Transverse colon (tissue), 4 donors: Measurements from ENCODE around the gene CYB5D1. TPM values are rescaled to one million over a fixed set of nuclear protein-coding genes. Genes with fewer than 3 reads are reported as not detected.

Experiments
- DNase-seq: peaks from one replicate; pipeline ENCODE4 v3.0.0-alpha.2; 2019
- H3K27ac ChIP-seq, 4 donors: fragments of 200-600 bp; sonication (generic); 2 replicates each; pipeline ENCODE4 v1.5.1; 2016 to 2018; ENCODE audit warnings: inconsistent platforms in 4 of 4
- H3K27me3 ChIP-seq: fragments of 200-600 bp; sonication (generic); 2 replicates; pipeline ENCODE4 v1.5.1; 2017; ENCODE audit warnings: inconsistent platforms
- H3K36me3 ChIP-seq, 4 donors: fragments of 200-600 bp; sonication (generic); 2 replicates each; pipeline ENCODE4 v1.5.1; 2017 to 2019; ENCODE audit warnings: inconsistent platforms in 4 of 4
- H3K4me1 ChIP-seq, 4 donors: fragments of 200-600 bp; sonication (generic); 2 replicates each; pipeline ENCODE4 v1.5.1; 2017 to 2020; ENCODE audit warnings: inconsistent platforms in 4 of 4
- H3K4me3 ChIP-seq, 4 donors: fragments of 200-600 bp; sonication (generic); 1 replicate in 1 of 4; 2 replicates in 3 of 4; pipeline versions ENCODE4 v1.5.1 to v1.6.1; 2017 to 2019; ENCODE audit warnings: inconsistent platforms in 4 of 4
- H3K9me3 ChIP-seq, 2 donors: fragments of 200-600 bp; sonication (generic); 2 replicates each; pipeline ENCODE4 v1.5.1; 2017 to 2019; ENCODE audit warnings: inconsistent platforms in 2 of 2
- EP300 ChIP-seq: sonication (generic); formaldehyde crosslinking; IDR thresholded peaks from one replicate; pipeline ENCODE4 v1.6.1; 2017; ENCODE audit warnings: antibody characterized with exemption, low read depth
- POLR2A ChIP-seq: fragments of 450-650 bp; IDR thresholded peaks from one replicate; pipeline ENCODE4 v1.6.1; 2016; ENCODE audit warnings: antibody characterized with exemption, mild to moderate bottlenecking, moderate library complexity
- POLR2AphosphoS5 ChIP-seq, 3 donors: sonication (generic); formaldehyde crosslinking; IDR thresholded peaks; one replicate each; pipeline ENCODE4 v1.6.1; 2016; ENCODE audit warnings: antibody characterized with exemption in 3 of 3
- WGBS, 2 donors: methylation state at CpG; one replicate each; pipeline ENCODE4 v1.1.5; 2018; ENCODE audit warnings: low coverage in 1 of 2; 5-methylcytosine and 5-hydroxymethylcytosine counted together
- in situ Hi-C, 4 donors: fragments of 200-750 bp; cut with MboI; loops; one replicate each; pipeline versions ENCODE4 v1.15.0 to v1.15.1; 2017; ENCODE audit warnings: low sequenced_read_pairs in 3 of 4, low pct_ligation_motif_present in 1 of 4, low pct_unique_long_range_greater_than_20kb in 1 of 4
- intact Hi-C: fragments of 100-400 bp; cut with DNase I; formaldehyde crosslinking; loops from one replicate; pipeline ENCODE4 v1.15.1; 2023; ENCODE audit warnings: low total_unique reads
- total RNA-seq, 4 donors: library from RNA; depleted of rRNA; stranded (reverse); fragments of >200 nt; gene quantifications; one replicate each; pipeline ENCODE4 v1.1.0, GENCODE V29; 2016
- TF ChIP-seq, protein P1 (sequence below), 5 experiments: fragments of 200-600 bp in 3 of 5; fragments of 450-650 bp in 2 of 5; sonication (generic) in 3 of 5; IDR thresholded peaks; 1 replicate in 2 of 5; 2 replicates in 3 of 5; pipeline ENCODE4 v1.5.1; 2016 to 2017; ENCODE audit warnings: antibody characterized with exemption in 5 of 5, inconsistent platforms in 3 of 5, mild to moderate bottlenecking in 2 of 5, moderate library complexity in 1 of 5

CYB5D1 gene
- total RNA-seq, 4 donors from 2014 or later: 4.9 to 50.4 (median 9.6) TPM; not detected in 1

DNA sequence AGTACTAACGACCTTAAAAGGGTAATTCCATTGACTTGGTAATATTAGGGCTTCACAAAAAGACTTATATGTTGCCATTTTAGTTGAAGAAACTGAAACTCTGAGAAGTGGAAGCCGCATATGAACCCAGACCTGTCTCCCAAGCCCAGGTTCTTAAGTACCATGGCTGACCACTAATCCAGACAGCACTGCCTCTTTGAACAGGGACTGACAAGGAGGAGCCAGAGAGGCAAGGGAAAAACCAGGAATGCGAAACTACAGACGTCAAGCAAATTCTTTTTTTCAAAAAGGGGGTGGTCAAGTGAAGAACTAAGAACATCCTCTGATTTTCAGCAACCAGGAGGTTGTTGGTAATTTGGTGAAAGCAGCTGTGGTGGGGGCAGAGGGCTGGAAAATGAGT lies 15.2 kb downstream of the CYB5D1 start:
- intact Hi-C loops: loop anchor here (5.0 kb wide), 1 partner anchor 109 kb away; no protein-coding TSS in a partner anchor
- no peak for DNase-seq
- in situ Hi-C loops: loop anchor here in 2 of 4 donors (25.0 kb wide), 1 partner anchor 114 kb away; no protein-coding TSS in a partner anchor
- no peak overlapping the region for H3K4me3 ChIP-seq
- TF ChIP-seq, protein P1, sequence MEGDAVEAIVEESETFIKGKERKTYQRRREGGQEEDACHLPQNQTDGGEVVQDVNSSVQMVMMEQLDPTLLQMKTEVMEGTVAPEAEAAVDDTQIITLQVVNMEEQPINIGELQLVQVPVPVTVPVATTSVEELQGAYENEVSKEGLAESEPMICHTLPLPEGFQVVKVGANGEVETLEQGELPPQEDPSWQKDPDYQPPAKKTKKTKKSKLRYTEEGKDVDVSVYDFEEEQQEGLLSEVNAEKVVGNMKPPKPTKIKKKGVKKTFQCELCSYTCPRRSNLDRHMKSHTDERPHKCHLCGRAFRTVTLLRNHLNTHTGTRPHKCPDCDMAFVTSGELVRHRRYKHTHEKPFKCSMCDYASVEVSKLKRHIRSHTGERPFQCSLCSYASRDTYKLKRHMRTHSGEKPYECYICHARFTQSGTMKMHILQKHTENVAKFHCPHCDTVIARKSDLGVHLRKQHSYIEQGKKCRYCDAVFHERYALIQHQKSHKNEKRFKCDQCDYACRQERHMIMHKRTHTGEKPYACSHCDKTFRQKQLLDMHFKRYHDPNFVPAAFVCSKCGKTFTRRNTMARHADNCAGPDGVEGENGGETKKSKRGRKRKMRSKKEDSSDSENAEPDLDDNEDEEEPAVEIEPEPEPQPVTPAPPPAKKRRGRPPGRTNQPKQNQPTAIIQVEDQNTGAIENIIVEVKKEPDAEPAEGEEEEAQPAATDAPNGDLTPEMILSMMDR (IDR thresholded peaks at IDR 0.05): no peak
- TF ChIP-seq POLR2AphosphoS5 (IDR thresholded peaks at IDR 0.05) (no peak), POLR2A (no peak), EP300 (no peak)
- no peak overlapping the region for H3K27ac ChIP-seq
- no peaks in the 10 kb centered on the region for H3K9me3 ChIP-seq
- WGBS, 2 donors: 69 to 75% methylated on average over 4 of the region's 4 CpGs
- no peaks in the 10 kb centered on the region for H3K27me3 ChIP-seq
- peaks cover 0 to 6% (median 2%) of the 10 kb centered on the region in 4 donors for H3K4me1 ChIP-seq
- peaks cover 0 to 5% (median 0%) of the 10 kb centered on the region in 4 donors for H3K36me3 ChIP-seq

DNA sequence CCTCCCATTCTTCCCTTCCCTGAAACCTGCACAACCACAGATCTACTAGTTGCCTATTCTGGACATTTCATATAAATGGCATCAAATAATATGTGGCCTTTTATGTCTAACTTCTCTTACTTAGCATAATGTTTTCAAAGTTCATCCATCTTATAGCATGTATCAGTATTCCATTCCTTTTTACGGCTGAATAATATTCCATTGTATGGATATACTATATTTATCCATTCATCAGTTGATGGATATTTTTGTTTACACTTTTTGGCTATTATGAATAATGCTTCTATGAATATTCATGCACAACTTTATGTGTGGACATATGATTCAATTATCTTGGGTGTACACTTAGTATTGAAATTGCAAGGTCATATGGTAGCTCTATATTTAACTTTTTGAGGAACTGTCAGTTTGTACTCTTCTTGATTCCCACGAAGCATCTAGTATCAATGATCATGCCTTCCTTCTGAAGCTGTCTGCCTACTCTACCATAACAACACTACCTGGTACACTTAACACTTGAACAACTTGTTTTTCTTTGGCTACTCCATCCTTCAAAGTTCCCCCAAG lies 18.1 kb downstream of the CYB5D1 start:
- H3K36me3 ChIP-seq: peaks cover 0 to 16% (median 0%) of the 10 kb centered on the region in 4 donors
- no peak for TF ChIP-seq EP300
- no peak for TF ChIP-seq POLR2AphosphoS5 (IDR thresholded peaks at IDR 0.05)
- no peak for TF ChIP-seq POLR2A
- TF ChIP-seq, protein P1 (IDR thresholded peaks at IDR 0.05): no peak
- intact Hi-C loops: no loop called here
- no peak overlapping the region for H3K4me3 ChIP-seq
- peaks cover 0 to 17% (median 4%) of the 10 kb centered on the region in 4 donors for H3K4me1 ChIP-seq
- in situ Hi-C loops: no loop called here
- no peaks in the 10 kb centered on the region for H3K9me3 ChIP-seq
- H3K27me3 ChIP-seq: no peaks in the 10 kb centered on the region
- 81 to 85% methylated on average over 2 of the region's 2 CpGs for WGBS, 2 donors
- H3K27ac ChIP-seq: no peak overlapping the region
- DNase-seq: no peak

DNA sequence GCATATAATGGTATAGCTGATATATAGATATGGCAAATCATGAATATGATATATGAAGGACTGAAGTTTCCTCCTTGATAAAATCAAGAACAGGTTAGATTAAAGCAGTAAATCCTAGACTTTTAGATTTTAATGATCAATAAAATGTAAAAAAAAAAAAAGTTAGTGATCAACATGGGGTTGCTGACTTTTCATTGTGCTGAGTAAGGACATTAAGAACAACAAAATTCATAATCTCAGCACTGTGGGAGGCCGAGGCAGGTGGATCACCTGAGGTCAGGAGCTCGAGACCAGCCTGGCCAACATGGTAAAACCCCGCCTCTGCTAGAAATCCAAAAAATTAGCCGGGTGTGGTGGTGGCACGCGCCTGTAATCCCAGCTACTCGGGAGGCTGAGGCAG lies 20.4 kb downstream of the CYB5D1 start:
- H3K36me3 ChIP-seq: peaks cover 0 to 11% (median 0%) of the 10 kb centered on the region in 4 donors
- H3K4me3 ChIP-seq: no peak overlapping the region
- 81 to 97% methylated on average over 3 to 7 of the region's 7 CpGs for WGBS, 2 donors
- TF ChIP-seq POLR2A: no peak
- no peak for TF ChIP-seq EP300
- TF ChIP-seq, protein P1 (IDR thresholded peaks at IDR 0.05): no peak
- no peak for TF ChIP-seq POLR2AphosphoS5 (IDR thresholded peaks at IDR 0.05)
- no peak overlapping the region for H3K27ac ChIP-seq
- H3K9me3 ChIP-seq: no peaks in the 10 kb centered on the region
- DNase-seq: no peak
- in situ Hi-C loops: no loop called here
- H3K27me3 ChIP-seq: no peaks in the 10 kb centered on the region
- intact Hi-C loops: no loop called here
- peaks cover 4 to 40% (median 22%) of the 10 kb centered on the region in 4 donors for H3K4me1 ChIP-seq

DNA sequence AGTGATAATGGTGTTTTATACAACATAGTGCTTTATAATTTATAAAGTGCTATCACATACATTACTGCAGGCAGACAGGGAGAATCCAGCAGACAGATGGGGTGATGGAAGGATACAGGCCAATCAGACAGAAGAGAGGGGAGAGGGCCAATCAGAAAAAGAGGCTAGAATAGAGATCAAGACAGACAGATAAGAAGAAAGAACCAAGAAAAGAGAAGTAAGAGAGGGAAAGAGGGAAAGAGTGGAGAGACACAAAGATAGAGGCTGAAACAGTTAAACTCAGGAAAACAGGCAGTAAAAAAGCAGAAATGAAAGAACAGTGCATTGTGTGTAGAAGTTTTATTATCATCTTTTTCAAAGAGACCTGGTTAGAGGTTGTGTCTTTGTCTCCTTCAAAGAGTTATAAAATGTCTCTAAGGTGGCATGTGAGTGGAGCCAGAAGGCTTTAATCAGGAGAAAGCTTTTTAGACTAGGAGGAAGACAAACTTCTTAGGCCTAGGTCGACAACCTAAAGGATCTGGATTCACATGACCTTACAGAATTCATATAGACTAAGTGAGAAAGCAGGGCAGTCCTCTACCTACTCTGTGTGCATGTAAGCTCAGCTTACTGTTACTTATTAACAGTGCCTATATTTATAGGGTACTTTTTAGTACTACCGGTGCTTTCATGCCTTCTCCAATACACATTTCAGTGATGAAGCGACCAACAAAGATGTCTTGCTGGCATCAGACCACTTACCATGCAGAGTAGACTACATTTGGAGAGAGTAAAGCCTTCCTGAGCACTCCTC lies 22.5 kb downstream of the CYB5D1 start:
- whole genome bisulfite sequencing, 2 donors: 46 to 47% methylated on average over 3 of the region's 3 CpGs
- intact Hi-C loops (no loop called here), in situ Hi-C loops (no loop called here)
- TF ChIP-seq POLR2A: no peak
- TF ChIP-seq POLR2AphosphoS5 (IDR thresholded peaks at IDR 0.05): no peak
- no peak for TF ChIP-seq EP300
- TF ChIP-seq, protein P1 (IDR thresholded peaks at IDR 0.05): no peak
- Histone ChIP-seq H3K27me3 (no peaks in the 10 kb centered on the region), H3K4me3 (no peak overlapping the region), H3K27ac (peak overlapping the region in 1 of 4 donors; percentile 95), H3K9me3 (no peaks in the 10 kb centered on the region), H3K4me1 (peaks cover 8 to 51% (median 30%) of the 10 kb centered on the region in 4 donors), H3K36me3 (peaks cover 0 to 11% (median 0%) of the 10 kb centered on the region in 4 donors)
- DNase-seq: no peak
